Gastrocnemius medialis (tissue), 4 donors: ENCODE measurements around the gene RFK. TPM values are rescaled to one million over a fixed set of nuclear protein-coding genes. Genes with fewer than 3 reads are reported as not detected.

ENCODE experiments used
- ATAC-seq, 2 donors: fragments of 150-250 bp; one replicate each; pipeline ENCODE4 v1.9.1; 2016
- DNase-seq, 2 donors: peaks; one replicate each; pipeline ENCODE4 v3.0.0-alpha.2; 2019
- H3K27ac ChIP-seq, 4 donors: fragments of 200-600 bp; sonication (generic); 1 replicate in 1 of 4; 2 replicates in 3 of 4; pipeline ENCODE4 v1.5.1; 2016 to 2018; ENCODE audit warnings: mild to moderate bottlenecking in 2 of 4, moderate library complexity in 1 of 4
- H3K27me3 ChIP-seq, 3 donors: fragments of 200-600 bp; sonication (generic) in 2 of 3; 1 replicate in 1 of 3; 2 replicates in 2 of 3; pipeline versions ENCODE4 v1.5.1 to v1.6.0; 2016 to 2019; ENCODE audit warnings: mild to moderate bottlenecking in 1 of 3, moderate library complexity in 1 of 3
- H3K36me3 ChIP-seq, 2 donors: fragments of 200-600 bp; sonication (generic) in 1 of 2; one replicate each; pipeline ENCODE4 v1.5.1; 2017 to 2018
- H3K4me1 ChIP-seq, 2 donors: fragments of 200-600 bp; sonication (generic) in 1 of 2; one replicate each; pipeline ENCODE4 v1.5.1; 2016 to 2017; ENCODE audit warnings: mild to moderate bottlenecking in 2 of 2
- H3K4me3 ChIP-seq, 4 donors: fragments of 200-600 bp; sonication (generic) in 3 of 4; 1 replicate in 1 of 4; 2 replicates in 3 of 4; pipeline ENCODE4 v1.5.1; 2016 to 2019; ENCODE audit warnings: mild to moderate bottlenecking in 2 of 4
- H3K9me3 ChIP-seq, 3 donors: fragments of 200-600 bp; sonication (generic) in 2 of 3; 1 replicate in 1 of 3; 2 replicates in 2 of 3; pipeline ENCODE4 v1.5.1; 2016 to 2019
- CTCF ChIP-seq, 5 experiments: fragments of 450-650 bp in 3 of 5; fragments of 200-600 bp in 2 of 5; sonication (generic) in 2 of 5; IDR thresholded peaks in 4 of 5; conservative IDR thresholded peaks in 1 of 5; 1 replicate in 4 of 5; 2 replicates in 1 of 5; pipeline ENCODE4 v1.5.1; 2016 to 2019; ENCODE audit warnings: antibody characterized with exemption in 5 of 5, mild to moderate bottlenecking in 3 of 5, moderate library complexity in 3 of 5
- POLR2A ChIP-seq, 2 donors: fragments of 450-650 bp; IDR thresholded peaks; one replicate each; pipeline ENCODE4 v1.6.1; 2017; ENCODE audit warnings: antibody characterized with exemption in 2 of 2, mild to moderate bottlenecking in 2 of 2, moderate library complexity in 2 of 2
- in situ Hi-C, 4 donors: fragments of 200-750 bp; cut with MboI; loops; one replicate each; pipeline versions ENCODE4 v1.15.0 to v1.8.0; 2017; ENCODE audit warnings: low sequenced_read_pairs in 4 of 4
- intact Hi-C: fragments of 100-400 bp; cut with DNase I; formaldehyde crosslinking; loops from one replicate; pipeline ENCODE4 v1.15.1; 2023; ENCODE audit warnings: low total_unique reads
- total RNA-seq, 4 donors: library from RNA; depleted of rRNA; stranded (reverse); fragments of >200 nt; gene quantifications; one replicate each; pipeline versions ENCODE4 v1.1.0 to v1.2.3, GENCODE V29; 2016

RFK gene
- total RNA-seq, 4 donors from 2014 or later = 13.2 to 33.6 (median 25.6) TPM

- ATAC-seq = no peak
- Histone ChIP-seq H3K27me3 (no peaks in the 10 kb centered on the region), H3K27ac (no peak overlapping the region), H3K36me3 (peaks cover 0 to 26% of the 10 kb centered on the region in 2 donors), H3K9me3 (no peaks in the 10 kb centered on the region), H3K4me3 (no peak overlapping the region), H3K4me1 (peaks cover 6 to 13% of the 10 kb centered on the region in 2 donors)
- no peak for DNase-seq
- no peak for TF ChIP-seq CTCF (IDR thresholded peaks at IDR 0.05 in 4 of 5, conservative IDR thresholded peaks at IDR 0.05 in 1 of 5)
- no peak for TF ChIP-seq POLR2A (IDR thresholded peaks at IDR 0.05)
- intact Hi-C loops (loop anchor here (10.0 kb wide), 1 partner anchor 1306 kb away; the partner anchor contains the start of genes NMRK1 and OSTF1), in situ Hi-C loops (loop anchor here in 2 of 4 donors (10.0 to 25.0 kb wide), 2 partner anchors 764 to 772 kb away; no protein-coding TSS in a partner anchor)
Observed at GRCh38 chr9:76390656-76391055, 3.6 kb downstream of the RFK start.

GRCh38 chr9:76379494-76379893, 14.7 kb downstream of the RFK start:
- DNase-seq (no peak), ATAC-seq (no peak)
- TF ChIP-seq POLR2A (IDR thresholded peaks at IDR 0.05) (no peak), CTCF (IDR thresholded peaks at IDR 0.05 in 4 of 5, conservative IDR thresholded peaks at IDR 0.05 in 1 of 5) (no peak)
- Histone ChIP-seq H3K4me1 (no peaks in the 10 kb centered on the region), H3K27ac (no peak overlapping the region), H3K27me3 (no peaks in the 10 kb centered on the region), H3K4me3 (no peak overlapping the region), H3K9me3 (no peaks in the 10 kb centered on the region), H3K36me3 (peaks cover 0 to 14% of the 10 kb centered on the region in 2 donors)
- intact Hi-C loops (no loop called here), in situ Hi-C loops (loop anchor here in 1 of 4 donors (25.0 kb wide), 1 partner anchor 783 kb away; no protein-coding TSS in a partner anchor)

- Histone ChIP-seq H3K27me3 (no peaks in the 10 kb centered on the region), H3K9me3 (no peaks in the 10 kb centered on the region), H3K4me1 (no peaks in the 10 kb centered on the region), H3K36me3 (peaks cover 0 to 7% of the 10 kb centered on the region in 2 donors), H3K27ac (no peak overlapping the region), H3K4me3 (no peak overlapping the region)
- ATAC-seq (no peak), DNase-seq (no peak)
- in situ Hi-C loops (loop anchor here in 1 of 4 donors (25.0 kb wide), 1 partner anchor 784 kb away; no protein-coding TSS in a partner anchor), intact Hi-C loops (no loop called here)
- TF ChIP-seq CTCF (IDR thresholded peaks at IDR 0.05 in 4 of 5, conservative IDR thresholded peaks at IDR 0.05 in 1 of 5) (no peak), POLR2A (IDR thresholded peaks at IDR 0.05) (no peak)
Observed at GRCh38 chr9:76378367-76379073, 15.7 kb downstream of the RFK start.

GRCh38 chr9:76377791-76378190, 16.4 kb downstream of the RFK start:
- H3K27me3 ChIP-seq = no peaks in the 10 kb centered on the region
- no peak for TF ChIP-seq CTCF (IDR thresholded peaks at IDR 0.05 in 4 of 5, conservative IDR thresholded peaks at IDR 0.05 in 1 of 5)
- TF ChIP-seq POLR2A (IDR thresholded peaks at IDR 0.05) = no peak
- intact Hi-C loops (no loop called here), in situ Hi-C loops (loop anchor here in 1 of 4 donors (25.0 kb wide), 1 partner anchor 785 kb away; no protein-coding TSS in a partner anchor)
- H3K27ac ChIP-seq = no peak overlapping the region
- no peaks in the 10 kb centered on the region for H3K36me3 ChIP-seq
- no peak for ATAC-seq
- no peaks in the 10 kb centered on the region for H3K9me3 ChIP-seq
- H3K4me1 ChIP-seq = peaks cover 0 to 7% of the 10 kb centered on the region in 2 donors
- no peak overlapping the region for H3K4me3 ChIP-seq
- no peak for DNase-seq
